GM23338 (cell line): ENCODE measurements around the gene C13orf46. TPM values are rescaled to one million over a fixed set of nuclear protein-coding genes. Genes with fewer than 3 reads are reported as not detected.

Experiments
- ATAC-seq: fragments of 200-7000 bp; cut with Tn5 transposase; 3 replicates; pipeline ENCODE4 v1.9.1; 2020
- DNase-seq: peaks from one replicate; pipeline ENCODE4 v3.0.0-alpha.2; 2015; ENCODE audit warnings: low spot score
- H2AFZ ChIP-seq: fragments of 200-600 bp; sonication (generic); 2 replicates; pipeline ENCODE4 v1.8.0; 2016; ENCODE audit warnings: antibody characterized with exemption, mild to moderate bottlenecking, moderate library complexity
- H3F3A ChIP-seq: fragments of 200-600 bp; sonication (generic); replicated peaks from 2 replicates; pipeline ENCODE4 v1.8.0; 2017; ENCODE audit warnings: antibody characterized with exemption, mixed run types, low read depth
- H3K27ac ChIP-seq: fragments of 200-600 bp; sonication (generic); 2 replicates; pipeline ENCODE4 v1.6.1; 2016; ENCODE audit warnings: low read depth
- H3K27me3 ChIP-seq: fragments of 200-600 bp; sonication (generic); 2 replicates; pipeline ENCODE4 v1.8.0; 2016; ENCODE audit warnings: mild to moderate bottlenecking, mixed run types, moderate library complexity; ENCODE audit not compliant: insufficient read depth
- H3K36me3 ChIP-seq: fragments of 200-600 bp; sonication (generic); 2 replicates; pipeline ENCODE4 v1.8.0; 2016; ENCODE audit warnings: mild to moderate bottlenecking; ENCODE audit not compliant: insufficient read depth
- H3K4me1 ChIP-seq: fragments of 200-600 bp; sonication (generic); 2 replicates; pipeline ENCODE4 v1.8.0; 2016; ENCODE audit warnings: mild to moderate bottlenecking, moderate library complexity; ENCODE audit not compliant: insufficient read depth
- H3K4me2 ChIP-seq: fragments of 200-600 bp; sonication (generic); 2 replicates; pipeline ENCODE4 v1.7.1; 2017; ENCODE audit warnings: mixed run types
- H3K4me3 ChIP-seq: fragments of 200-600 bp; sonication (generic); 2 replicates; pipeline ENCODE4 v1.6.1; 2016; ENCODE audit warnings: mixed run types
- H3K79me2 ChIP-seq: fragments of 200-600 bp; sonication (generic); replicated peaks from 2 replicates; pipeline ENCODE4 v1.8.0; 2017; ENCODE audit warnings: mild to moderate bottlenecking; ENCODE audit not compliant: insufficient read depth
- H3K9me2 ChIP-seq: fragments of 200-600 bp; sonication (generic); 2 replicates; pipeline ENCODE4 v1.8.0; 2017; ENCODE audit not compliant: insufficient read depth
- H4K20me1 ChIP-seq: fragments of 200-600 bp; sonication (generic); replicated peaks from 2 replicates; pipeline ENCODE4 v1.8.0; 2017; ENCODE audit warnings: mild to moderate bottlenecking; ENCODE audit not compliant: insufficient read depth
- H3K27ac Mint-ChIP-seq: 2 replicates; pipeline ENCODE4 v1.8.0; 2020; ENCODE audit warnings: inconsistent platforms, mild to moderate bottlenecking, moderate library complexity, mixed read lengths
- H3K27me3 Mint-ChIP-seq: 3 replicates; pipeline ENCODE4 v1.8.0; 2022; ENCODE audit warnings: low read depth, mild to moderate bottlenecking, moderate library complexity, mixed read lengths, inconsistent platforms; ENCODE audit not compliant: insufficient read depth, poor library complexity
- H3K36me3 Mint-ChIP-seq: 3 replicates; pipeline ENCODE4 v1.8.0; 2021; ENCODE audit warnings: low read depth, mild to moderate bottlenecking, inconsistent platforms, moderate library complexity, mixed read lengths
- H3K4me1 Mint-ChIP-seq: 3 replicates; pipeline ENCODE4 v1.8.0; 2020; ENCODE audit warnings: mild to moderate bottlenecking, inconsistent platforms, mixed read lengths
- H3K4me3 Mint-ChIP-seq: 3 replicates; pipeline ENCODE4 v1.8.0; 2021; ENCODE audit warnings: moderate library complexity, mild to moderate bottlenecking, inconsistent platforms, mixed read lengths
- H3K9me3 Mint-ChIP-seq: 3 replicates; pipeline ENCODE4 v1.8.0; 2020; ENCODE audit warnings: moderate library complexity, mild to moderate bottlenecking, inconsistent platforms, mixed read lengths
- CREB1 ChIP-seq: fragments of 250-450 bp; sonication (Bioruptor Pico); IDR thresholded peaks from 2 replicates; pipeline ENCODE4 v1.5.0; 2020; ENCODE audit warnings: low read depth, mild to moderate bottlenecking, moderate library complexity
- EZH2 ChIP-seq: fragments of 200-600 bp; sonication (generic); IDR thresholded peaks from one replicate; pipeline ENCODE4 v1.8.0; 2017; ENCODE audit warnings: antibody characterized with exemption, mild to moderate bottlenecking, low read depth; ENCODE audit not compliant: unreplicated experiment
- EZH2phosphoT487 ChIP-seq: fragments of 200-600 bp; sonication (generic); IDR thresholded peaks from one replicate; pipeline ENCODE4 v1.8.1; 2018; ENCODE audit warnings: antibody characterized with exemption; ENCODE audit not compliant: unreplicated experiment
- JUNB ChIP-seq: IDR thresholded peaks from one replicate; pipeline ENCODE4 v1.6.1; 2016; ENCODE audit warnings: antibody characterized with exemption; ENCODE audit not compliant: unreplicated experiment
- NANOG ChIP-seq: IDR thresholded peaks from 2 replicates; pipeline ENCODE4 v1.6.1; 2016; ENCODE audit warnings: antibody characterized with exemption, borderline replicate concordance
- POLR2AphosphoS5 ChIP-seq: IDR thresholded peaks from 2 replicates; pipeline ENCODE4 v1.6.1; 2016; ENCODE audit warnings: antibody characterized with exemption, low read depth
- REST ChIP-seq: IDR thresholded peaks from one replicate; pipeline ENCODE4 v1.6.1; 2018; ENCODE audit warnings: antibody characterized with exemption; ENCODE audit not compliant: unreplicated experiment
- STAT1 ChIP-seq: IDR thresholded peaks from one replicate; pipeline ENCODE4 v1.6.1; 2016; ENCODE audit warnings: antibody characterized with exemption; ENCODE audit not compliant: unreplicated experiment
- ZNF114 ChIP-seq: fragments of 250-450 bp; sonication (Bioruptor Pico); IDR thresholded peaks from 2 replicates; pipeline ENCODE4 v1.5.0; 2020; ENCODE audit warnings: mild to moderate bottlenecking, moderate library complexity
- ZNF331 ChIP-seq: fragments of 250-450 bp; sonication (Bioruptor Pico); IDR thresholded peaks from 2 replicates; pipeline ENCODE4 v1.5.0; 2020; ENCODE audit warnings: low read depth, mild to moderate bottlenecking, moderate library complexity
- polyA plus RNA-seq: library from polyadenylated mRNA; unstranded; fragments of >200 nt; fragmentation: Nextera tagmentation; extraction: Ambion mirVana; gene quantifications from 2 replicates; pipeline ENCODE4 v1.2.1, GENCODE V29; 2016
- total RNA-seq: library from RNA; depleted of rRNA; stranded (reverse); fragments of >200 nt; shearing (Covaris generic); gene quantifications from 2 replicates; pipeline ENCODE4 v1.2.3, GENCODE V29; 2014
- TF ChIP-seq, protein P1 (sequence below): fragments of 250-450 bp; sonication (Bioruptor Pico); IDR thresholded peaks from 2 replicates; pipeline ENCODE4 v1.5.0; 2020; ENCODE audit warnings: mild to moderate bottlenecking, moderate library complexity
- TF ChIP-seq, protein P2 (sequence below): IDR thresholded peaks from 2 replicates; pipeline ENCODE4 v1.6.1; 2016; ENCODE audit warnings: antibody characterized with exemption
- TF ChIP-seq, protein P3 (sequence below), 2 experiments: fragments of 200-600 bp in 1 of 2; sonication (generic) in 1 of 2; conservative IDR thresholded peaks; 2 replicates each; pipeline versions ENCODE4 v1.5.1 to v1.6.1; 2016 to 2017; ENCODE audit warnings: antibody characterized with exemption in 2 of 2, low read depth in 2 of 2, mild to moderate bottlenecking in 2 of 2, moderate library complexity in 1 of 2

Gene C13orf46
- total and polyA plus RNA-seq, 2 experiments from 2014 or later: 0.44 to 1.5 TPM

DNA sequence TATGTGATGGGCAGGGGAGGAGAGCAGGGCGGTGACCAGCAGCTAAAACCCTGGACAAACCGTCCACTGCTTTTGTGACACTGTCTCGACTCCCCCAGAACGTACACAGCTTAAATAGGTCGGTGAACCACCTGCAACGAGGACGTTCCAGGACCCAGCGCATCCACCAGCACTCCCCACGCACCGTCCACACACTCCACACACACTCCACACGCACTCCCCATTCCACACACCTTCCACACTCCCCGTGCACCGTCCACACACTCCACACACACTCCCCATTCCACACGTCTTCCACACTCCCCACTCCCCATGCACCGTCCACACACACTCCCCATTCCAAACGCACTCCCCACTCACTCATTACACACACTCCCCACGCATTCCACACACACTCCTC lies 38.3 kb upstream of the C13orf46 start:
- Histone ChIP-seq H3K4me3 (no peak overlapping the region), H3K4me2 (no peak overlapping the region), H2AFZ (no peak overlapping the region), H4K20me1 (no peaks in the 10 kb centered on the region), H3K27ac (no peak overlapping the region), H3K4me1 (no peaks in the 10 kb centered on the region), H3K9me2 (no peaks in the 10 kb centered on the region), H3F3A (no peaks in the 10 kb centered on the region), H3K27me3 (no peaks in the 10 kb centered on the region), H3K36me3 (no peaks in the 10 kb centered on the region), H3K79me2 (no peaks in the 10 kb centered on the region)
- H3K36me3 Mint-ChIP-seq: peaks cover 16% of the 10 kb centered on the region
- DNase-seq: no peak
- no peak for ATAC-seq
- no peaks in the 10 kb centered on the region for H3K9me3 Mint-ChIP-seq
- no peak overlapping the region for H3K27ac Mint-ChIP-seq
- no peaks in the 10 kb centered on the region; the same call in 2 of the 3 replicates for H3K4me1 Mint-ChIP-seq
- H3K27me3 Mint-ChIP-seq: peaks cover 3% of the 10 kb centered on the region
- TF ChIP-seq EZH2phosphoT487: no peak
- TF ChIP-seq CREB1 (CRISPR knock-in tag): no peak
- no peak for TF ChIP-seq STAT1
- TF ChIP-seq, protein P1, sequence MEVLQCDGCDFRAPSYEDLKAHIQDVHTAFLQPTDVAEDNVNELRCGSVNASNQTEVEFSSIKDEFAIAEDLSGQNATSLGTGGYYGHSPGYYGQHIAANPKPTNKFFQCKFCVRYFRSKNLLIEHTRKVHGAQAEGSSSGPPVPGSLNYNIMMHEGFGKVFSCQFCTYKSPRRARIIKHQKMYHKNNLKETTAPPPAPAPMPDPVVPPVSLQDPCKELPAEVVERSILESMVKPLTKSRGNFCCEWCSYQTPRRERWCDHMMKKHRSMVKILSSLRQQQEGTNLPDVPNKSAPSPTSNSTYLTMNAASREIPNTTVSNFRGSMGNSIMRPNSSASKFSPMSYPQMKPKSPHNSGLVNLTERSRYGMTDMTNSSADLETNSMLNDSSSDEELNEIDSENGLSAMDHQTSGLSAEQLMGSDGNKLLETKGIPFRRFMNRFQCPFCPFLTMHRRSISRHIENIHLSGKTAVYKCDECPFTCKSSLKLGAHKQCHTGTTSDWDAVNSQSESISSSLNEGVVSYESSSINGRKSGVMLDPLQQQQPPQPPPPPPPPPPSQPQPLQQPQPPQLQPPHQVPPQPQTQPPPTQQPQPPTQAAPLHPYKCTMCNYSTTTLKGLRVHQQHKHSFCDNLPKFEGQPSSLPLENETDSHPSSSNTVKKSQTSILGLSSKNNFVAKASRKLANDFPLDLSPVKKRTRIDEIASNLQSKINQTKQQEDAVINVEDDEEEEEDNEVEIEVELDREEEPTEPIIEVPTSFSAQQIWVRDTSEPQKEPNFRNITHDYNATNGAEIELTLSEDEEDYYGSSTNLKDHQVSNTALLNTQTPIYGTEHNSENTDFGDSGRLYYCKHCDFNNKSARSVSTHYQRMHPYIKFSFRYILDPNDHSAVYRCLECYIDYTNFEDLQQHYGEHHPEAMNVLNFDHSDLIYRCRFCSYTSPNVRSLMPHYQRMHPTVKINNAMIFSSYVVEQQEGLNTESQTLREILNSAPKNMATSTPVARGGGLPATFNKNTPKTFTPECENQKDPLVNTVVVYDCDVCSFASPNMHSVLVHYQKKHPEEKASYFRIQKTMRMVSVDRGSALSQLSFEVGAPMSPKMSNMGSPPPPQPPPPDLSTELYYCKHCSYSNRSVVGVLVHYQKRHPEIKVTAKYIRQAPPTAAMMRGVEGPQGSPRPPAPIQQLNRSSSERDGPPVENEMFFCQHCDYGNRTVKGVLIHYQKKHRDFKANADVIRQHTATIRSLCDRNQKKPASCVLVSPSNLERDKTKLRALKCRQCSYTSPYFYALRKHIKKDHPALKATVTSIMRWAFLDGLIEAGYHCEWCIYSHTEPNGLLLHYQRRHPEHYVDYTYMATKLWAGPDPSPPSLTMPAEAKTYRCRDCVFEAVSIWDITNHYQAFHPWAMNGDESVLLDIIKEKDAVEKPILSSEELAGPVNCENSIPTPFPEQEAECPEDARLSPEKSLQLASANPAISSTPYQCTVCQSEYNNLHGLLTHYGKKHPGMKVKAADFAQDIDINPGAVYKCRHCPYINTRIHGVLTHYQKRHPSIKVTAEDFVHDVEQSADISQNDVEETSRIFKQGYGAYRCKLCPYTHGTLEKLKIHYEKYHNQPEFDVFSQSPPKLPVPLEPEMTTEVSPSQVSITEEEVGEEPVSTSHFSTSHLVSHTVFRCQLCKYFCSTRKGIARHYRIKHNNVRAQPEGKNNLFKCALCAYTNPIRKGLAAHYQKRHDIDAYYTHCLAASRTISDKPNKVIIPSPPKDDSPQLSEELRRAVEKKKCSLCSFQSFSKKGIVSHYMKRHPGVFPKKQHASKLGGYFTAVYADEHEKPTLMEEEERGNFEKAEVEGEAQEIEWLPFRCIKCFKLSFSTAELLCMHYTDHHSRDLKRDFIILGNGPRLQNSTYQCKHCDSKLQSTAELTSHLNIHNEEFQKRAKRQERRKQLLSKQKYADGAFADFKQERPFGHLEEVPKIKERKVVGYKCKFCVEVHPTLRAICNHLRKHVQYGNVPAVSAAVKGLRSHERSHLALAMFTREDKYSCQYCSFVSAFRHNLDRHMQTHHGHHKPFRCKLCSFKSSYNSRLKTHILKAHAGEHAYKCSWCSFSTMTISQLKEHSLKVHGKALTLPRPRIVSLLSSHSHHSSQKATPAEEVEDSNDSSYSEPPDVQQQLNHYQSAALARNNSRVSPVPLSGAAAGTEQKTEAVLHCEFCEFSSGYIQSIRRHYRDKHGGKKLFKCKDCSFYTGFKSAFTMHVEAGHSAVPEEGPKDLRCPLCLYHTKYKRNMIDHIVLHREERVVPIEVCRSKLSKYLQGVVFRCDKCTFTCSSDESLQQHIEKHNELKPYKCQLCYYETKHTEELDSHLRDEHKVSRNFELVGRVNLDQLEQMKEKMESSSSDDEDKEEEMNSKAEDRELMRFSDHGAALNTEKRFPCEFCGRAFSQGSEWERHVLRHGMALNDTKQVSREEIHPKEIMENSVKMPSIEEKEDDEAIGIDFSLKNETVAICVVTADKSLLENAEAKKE (CRISPR knock-in tag): no peak
- no peak for TF ChIP-seq ZNF331 (CRISPR knock-in tag)
- TF ChIP-seq, protein P2, sequence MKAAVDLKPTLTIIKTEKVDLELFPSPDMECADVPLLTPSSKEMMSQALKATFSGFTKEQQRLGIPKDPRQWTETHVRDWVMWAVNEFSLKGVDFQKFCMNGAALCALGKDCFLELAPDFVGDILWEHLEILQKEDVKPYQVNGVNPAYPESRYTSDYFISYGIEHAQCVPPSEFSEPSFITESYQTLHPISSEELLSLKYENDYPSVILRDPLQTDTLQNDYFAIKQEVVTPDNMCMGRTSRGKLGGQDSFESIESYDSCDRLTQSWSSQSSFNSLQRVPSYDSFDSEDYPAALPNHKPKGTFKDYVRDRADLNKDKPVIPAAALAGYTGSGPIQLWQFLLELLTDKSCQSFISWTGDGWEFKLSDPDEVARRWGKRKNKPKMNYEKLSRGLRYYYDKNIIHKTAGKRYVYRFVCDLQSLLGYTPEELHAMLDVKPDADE: no peak
- no peak for TF ChIP-seq EZH2
- no peak for TF ChIP-seq JUNB
- no peak for TF ChIP-seq REST
- no peak for TF ChIP-seq POLR2AphosphoS5
- no peak for TF ChIP-seq NANOG
- TF ChIP-seq ZNF114 (CRISPR knock-in tag): no peak
- TF ChIP-seq, protein P3, sequence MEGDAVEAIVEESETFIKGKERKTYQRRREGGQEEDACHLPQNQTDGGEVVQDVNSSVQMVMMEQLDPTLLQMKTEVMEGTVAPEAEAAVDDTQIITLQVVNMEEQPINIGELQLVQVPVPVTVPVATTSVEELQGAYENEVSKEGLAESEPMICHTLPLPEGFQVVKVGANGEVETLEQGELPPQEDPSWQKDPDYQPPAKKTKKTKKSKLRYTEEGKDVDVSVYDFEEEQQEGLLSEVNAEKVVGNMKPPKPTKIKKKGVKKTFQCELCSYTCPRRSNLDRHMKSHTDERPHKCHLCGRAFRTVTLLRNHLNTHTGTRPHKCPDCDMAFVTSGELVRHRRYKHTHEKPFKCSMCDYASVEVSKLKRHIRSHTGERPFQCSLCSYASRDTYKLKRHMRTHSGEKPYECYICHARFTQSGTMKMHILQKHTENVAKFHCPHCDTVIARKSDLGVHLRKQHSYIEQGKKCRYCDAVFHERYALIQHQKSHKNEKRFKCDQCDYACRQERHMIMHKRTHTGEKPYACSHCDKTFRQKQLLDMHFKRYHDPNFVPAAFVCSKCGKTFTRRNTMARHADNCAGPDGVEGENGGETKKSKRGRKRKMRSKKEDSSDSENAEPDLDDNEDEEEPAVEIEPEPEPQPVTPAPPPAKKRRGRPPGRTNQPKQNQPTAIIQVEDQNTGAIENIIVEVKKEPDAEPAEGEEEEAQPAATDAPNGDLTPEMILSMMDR (conservative IDR thresholded peaks at IDR 0.05; ENCODE audit: low read depth in 2 of 2): no peak
- no peak overlapping the region for H3K4me3 Mint-ChIP-seq
